DMS53 treated with DMSO at 0.1 percent for 48 hours (cell line): Measurements from ENCODE around the gene TRIM58.
A peak's percentile ranks its signal among the peaks of the same experiment; 100 is the strongest.

Source experiments
- DNase-seq: peaks from one replicate; lab custom pipeline; 2025; ENCODE audit not compliant: unreplicated experiment; lab: John Stamatoyannopoulos, UW

The TRIM58 gene

GRCh38 chr1:247883346-247883745 lies 26.4 kb downstream of the TRIM58 start:
- no peak for DNase-seq

GRCh38 chr1:247884797-247885413 lies 27.9 kb downstream of the TRIM58 start:
- DNase-seq = no peak

- no peak for DNase-seq
These were observed 38.2 kb downstream of the TRIM58 start, which contains the start of gene OR2W3 for GRCh38 chr1:247895163-247895637. Gene OR2W3, plus strand, starts transcription at chr1:247895587. Its CDS starts 0 bp downstream, at chr1:247895587.

GRCh38 chr1:247895976-247896375 lies 39.0 kb downstream of the TRIM58 start:
- DNase-seq = no peak

- DNase-seq = no peak
These were observed 47.1 kb downstream of the TRIM58 start for GRCh38 chr1:247904122-247904521.

GRCh38 chr1:247905181-247905580 lies 48.2 kb downstream of the TRIM58 start:
- no peak for DNase-seq

DNA sequence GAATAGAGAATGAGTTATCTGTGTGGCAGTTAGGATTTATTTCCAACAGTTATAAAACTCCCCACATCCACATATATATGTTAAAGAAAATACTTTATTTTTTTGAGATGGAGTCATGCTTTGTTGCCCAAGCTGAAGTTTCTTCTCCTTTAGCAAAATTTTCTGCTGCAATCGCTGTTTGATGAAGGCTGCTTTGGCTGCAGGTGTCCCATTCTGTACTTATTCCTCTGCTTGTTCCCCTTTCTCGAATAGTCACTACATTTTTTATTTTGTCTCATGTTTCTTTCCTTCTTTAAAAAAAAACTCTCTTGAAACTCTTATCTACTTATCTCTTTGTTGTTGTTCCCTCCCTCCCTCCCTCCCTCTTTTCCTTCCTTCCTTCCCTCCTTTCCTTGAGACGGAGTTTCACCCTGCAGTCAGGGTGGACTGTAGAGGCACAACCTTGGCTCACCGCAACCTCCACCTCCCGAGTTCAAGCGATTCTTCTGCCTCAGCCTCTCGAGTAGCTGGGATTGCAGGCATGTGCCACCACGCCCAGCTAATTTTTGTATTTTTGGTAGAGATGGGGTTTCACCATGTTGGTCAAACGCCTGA lies 49.0 kb downstream of the TRIM58 start:
- no peak for DNase-seq

DNA sequence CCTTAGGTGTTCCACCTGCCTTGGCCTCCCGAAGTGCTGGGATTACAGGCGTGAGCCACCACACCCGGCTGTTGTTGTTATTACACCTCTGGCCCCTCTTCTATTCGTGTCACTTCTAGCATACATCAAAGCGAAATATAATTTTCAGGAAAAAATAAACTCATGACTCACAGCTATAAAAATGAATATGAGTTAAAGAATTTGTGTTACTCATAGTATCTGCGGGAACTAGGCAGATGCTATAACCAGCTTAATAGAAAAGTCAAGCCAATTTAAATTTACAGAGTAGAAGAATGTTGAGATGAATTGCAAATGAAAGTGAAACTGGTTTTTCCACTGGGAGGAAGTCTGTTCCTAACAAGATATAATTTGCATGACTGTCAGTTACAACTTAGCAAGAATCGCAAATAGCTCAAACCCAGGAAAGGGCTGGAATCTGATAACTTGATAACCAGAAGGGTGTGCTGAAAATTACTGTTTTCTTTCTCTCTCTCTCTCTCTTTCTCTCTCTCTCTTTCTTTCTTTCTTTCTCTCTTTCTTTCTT lies 49.6 kb downstream of the TRIM58 start:
- peak; percentile 59 for DNase-seq

GRCh38 chr1:247908766-247909165 lies 51.8 kb downstream of the TRIM58 start:
- DNase-seq = no peak

- no peak for DNase-seq
These were observed 56.8 kb downstream of the TRIM58 start for GRCh38 chr1:247913786-247914185.

DNA sequence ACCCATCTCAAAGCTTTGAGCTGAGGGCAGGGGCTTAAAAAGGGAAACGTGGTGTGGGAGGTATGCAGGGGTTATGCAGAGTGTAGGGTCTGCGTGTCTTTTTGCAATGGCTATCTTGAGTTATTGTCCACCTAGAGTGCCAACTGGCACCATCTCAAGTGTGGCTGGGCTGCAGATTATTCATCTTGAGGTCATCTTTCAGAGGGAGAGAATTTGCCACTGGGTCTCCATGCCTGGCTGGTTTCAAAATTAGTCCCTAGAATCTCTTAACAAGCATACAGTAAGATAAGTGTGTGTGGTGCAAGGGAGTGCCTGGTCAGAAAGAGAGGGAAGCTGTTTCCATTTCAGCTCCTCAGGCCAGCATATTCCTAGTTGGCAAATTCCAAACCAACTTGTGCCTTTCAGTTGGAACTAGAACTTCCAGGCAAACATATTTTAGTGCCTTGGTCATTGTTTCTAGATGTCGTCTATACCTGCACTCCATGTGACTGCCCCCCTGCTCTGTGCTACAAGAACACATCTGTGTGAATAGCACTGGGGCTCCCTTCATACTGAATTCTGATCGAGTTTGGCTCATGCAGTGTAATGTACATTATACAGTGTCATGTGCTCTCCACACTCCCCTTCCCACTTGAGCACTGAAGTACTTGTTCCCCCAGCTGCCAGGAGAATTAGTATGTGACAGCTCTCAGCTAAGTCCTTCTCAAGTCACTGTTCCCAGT lies 58.1 kb downstream of the TRIM58 start:
- no peak for DNase-seq

GRCh38 chr1:247919952-247920351 lies 63.0 kb downstream of the TRIM58 start, which contains the start of gene OR2T8:
Gene OR2T8, plus strand, starts transcription at chr1:247920252. Its CDS starts 766 bp downstream, at chr1:247921018.
- DNase-seq = no peak

GRCh38 chr1:247923941-247924340 lies 67.0 kb downstream of the TRIM58 start:
- no peak for DNase-seq

DNA sequence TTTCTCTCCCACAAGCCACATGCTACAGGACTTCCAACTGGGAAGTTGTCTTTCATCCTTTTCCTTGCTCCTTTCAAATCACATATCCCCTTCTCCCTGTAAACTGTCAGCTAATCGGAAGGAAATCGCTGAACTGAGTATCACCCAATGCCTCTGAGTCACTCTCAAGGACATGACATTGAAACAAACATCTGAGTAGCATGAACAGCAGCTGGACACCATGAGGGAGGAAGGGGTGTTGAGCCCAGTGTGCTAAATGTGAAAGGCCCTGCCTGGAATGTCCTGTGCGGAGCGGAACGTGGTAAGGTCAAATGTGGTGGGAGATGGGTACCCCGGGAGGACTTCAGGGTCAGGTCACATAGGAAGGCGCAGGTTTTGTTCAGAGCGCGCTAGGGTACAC lies 67.9 kb downstream of the TRIM58 start, which contains the start of gene OR2AJ1:
Gene OR2AJ1, plus strand, starts transcription at position 22 of the 400 bp plus-strand sequence. CDS start 8,880 bp downstream, outside the sequence.
- DNase-seq = no peak
